Fibroblast of lung (primary cell): ENCODE data around the gene DNAH6. TPM values are rescaled to one million over a fixed set of nuclear protein-coding genes. Genes with fewer than 3 reads are reported as not detected.

Source experiments
- DNase-seq, 2 donors: peaks; one replicate each; pipeline versions ENCODE4 v3.0.0 to v3.0.0-alpha.2; 2010; ENCODE audit warnings: low read depth in 2 of 2
- H2AFZ ChIP-seq: 2 replicates; pipeline ENCODE4 v1.5.1; 2012; ENCODE audit warnings: low read length, control low read depth, inconsistent platforms
- H3K27ac ChIP-seq: 2 replicates; pipeline ENCODE4 v1.5.1; 2011; ENCODE audit warnings: low read length, control low read depth; ENCODE audit not compliant: insufficient read depth
- H3K27me3 ChIP-seq: 2 replicates; pipeline ENCODE4 v1.5.1; 2011; ENCODE audit warnings: mild to moderate bottlenecking, low read length; ENCODE audit not compliant: control insufficient read depth, insufficient read depth
- H3K36me3 ChIP-seq: 2 replicates; pipeline ENCODE4 v1.5.1; 2011; ENCODE audit warnings: low read length; ENCODE audit not compliant: control insufficient read depth, insufficient read depth
- H3K4me1 ChIP-seq: 2 replicates; pipeline ENCODE4 v1.5.1; 2011; ENCODE audit warnings: low read length; ENCODE audit not compliant: control insufficient read depth, insufficient read depth; ENCODE audit errors: extremely low read depth
- H3K4me2 ChIP-seq: 2 replicates; pipeline ENCODE4 v1.5.1; 2011; ENCODE audit warnings: low read length, control low read depth; ENCODE audit not compliant: insufficient read depth; ENCODE audit errors: extremely low read depth
- H3K4me3 ChIP-seq, 4 experiments: fragments of 200-600 bp in 1 of 4; sonication (generic) in 1 of 4; replicated peaks in 1 of 4; 2 replicates each; pipeline ENCODE4 v1.5.1; 2011 to 2016; ENCODE audit warnings: low read length in 4 of 4, low read depth in 3 of 4, mild to moderate bottlenecking in 3 of 4, control low read depth in 2 of 4, inconsistent platforms in 1 of 4, mixed read lengths in 1 of 4; ENCODE audit not compliant: insufficient read depth in 1 of 4; ENCODE audit errors: control extremely low read depth in 1 of 4
- H3K79me2 ChIP-seq: 2 replicates; pipeline ENCODE4 v1.5.1; 2012; ENCODE audit warnings: mild to moderate bottlenecking, low read length, inconsistent platforms; ENCODE audit not compliant: control insufficient read depth, insufficient read depth
- H3K9ac ChIP-seq: 2 replicates; pipeline ENCODE4 v1.5.1; 2011; ENCODE audit warnings: mild to moderate bottlenecking, low read length, control low read depth; ENCODE audit not compliant: insufficient read depth
- H3K9me3 ChIP-seq: 2 replicates; pipeline ENCODE4 v1.5.1; 2012; ENCODE audit warnings: low read depth, low read length; ENCODE audit not compliant: control insufficient read depth, insufficient read depth
- H4K20me1 ChIP-seq: 2 replicates; pipeline ENCODE4 v1.5.1; 2011; ENCODE audit warnings: low read length; ENCODE audit not compliant: control insufficient read depth, insufficient read depth; ENCODE audit errors: extremely low read depth
- CTCF ChIP-seq, 2 donors: IDR thresholded peaks in 1 of 2; conservative IDR thresholded peaks in 1 of 2; 1 replicate in 1 of 2; 2 replicates in 1 of 2; pipeline ENCODE4 v1.5.1; 2011 to 2012; ENCODE audit warnings: low read length in 2 of 2, control low read depth in 1 of 2, inconsistent platforms in 1 of 2, low read depth in 1 of 2, mild to moderate bottlenecking in 1 of 2
- EZH2 ChIP-seq: IDR thresholded peaks from 2 replicates; pipeline ENCODE4 v1.5.1; 2012; ENCODE audit warnings: low read length, control low read depth, mild to moderate bottlenecking; ENCODE audit errors: missing control alignments
- polyA plus RNA-seq, 2 donors: library from polyadenylated mRNA; depleted of rRNA in 1 of 2; stranded (reverse) in 1 of 2; unstranded in 1 of 2; fragments of >200 nt; gene quantifications; 2 replicates each; pipeline ENCODE4 v1.2.1, GENCODE V29; 2011 to 2012; ENCODE audit warnings: missing spikeins in 1 of 2
- total RNA-seq: library from RNA; depleted of rRNA; stranded (reverse); fragments of >200 nt; gene quantifications from 2 replicates; pipeline ENCODE4 v1.2.1, GENCODE V29; 2014

DNAH6 gene
- total and polyA plus RNA-seq, 2 donors (not counting 1 experiment from before 2014, with no cell fraction given) = under 0.01 to 0.01 TPM

GRCh38 chr2:84674586-84674985, 158.3 kb downstream of the DNAH6 start:
- peak; percentile 8 to 12 for DNase-seq

GRCh38 chr2:84676295-84676694, 160.0 kb downstream of the DNAH6 start:
- Histone ChIP-seq H3K4me3 (no peak overlapping the region), H3K4me2 (no peak overlapping the region), H2AFZ (no peak overlapping the region), H3K27ac (no peak overlapping the region), H3K79me2 (no peaks in the 10 kb centered on the region), H3K9me3 (no peaks in the 10 kb centered on the region), H3K4me1 (peaks cover 6% of the 10 kb centered on the region), H3K36me3 (no peaks in the 10 kb centered on the region), H3K27me3 (no peaks in the 10 kb centered on the region), H3K9ac (no peak overlapping the region), H4K20me1 (no peaks in the 10 kb centered on the region)
- TF ChIP-seq EZH2 = no peak
- no peak for TF ChIP-seq CTCF (conservative IDR thresholded peaks at IDR 0.05 in 1 of 2, IDR thresholded peaks at IDR 0.05 in 1 of 2; ENCODE audit: low read depth in 1 of 2, low read length in 2 of 2)
- peak; percentile 48 to 71 for DNase-seq

More at GRCh38 chr2:84674586-84674985, 158.3 kb downstream of the DNAH6 start:
- Histone ChIP-seq H3K79me2 (no peaks in the 10 kb centered on the region), H3K27ac (no peak overlapping the region), H3K9me3 (no peaks in the 10 kb centered on the region), H3K36me3 (no peaks in the 10 kb centered on the region), H3K4me3 (no peak overlapping the region), H4K20me1 (no peaks in the 10 kb centered on the region), H3K4me1 (peaks cover 6% of the 10 kb centered on the region), H3K4me2 (no peak overlapping the region), H2AFZ (no peak overlapping the region), H3K9ac (no peak overlapping the region), H3K27me3 (peaks cover 3% of the 10 kb centered on the region)
- TF ChIP-seq CTCF (conservative IDR thresholded peaks at IDR 0.05 in 1 of 2, IDR thresholded peaks at IDR 0.05 in 1 of 2; ENCODE audit: low read depth in 1 of 2, low read length in 2 of 2) (no peak), EZH2 (no peak)

GRCh38 chr2:84678214-84678613, 161.9 kb downstream of the DNAH6 start:
- no peak overlapping the region for H3K9ac ChIP-seq
- H3K4me2 ChIP-seq = no peak overlapping the region
- H3K9me3 ChIP-seq = no peaks in the 10 kb centered on the region
- no peaks in the 10 kb centered on the region for H3K79me2 ChIP-seq
- no peaks in the 10 kb centered on the region for H3K36me3 ChIP-seq
- no peaks in the 10 kb centered on the region for H4K20me1 ChIP-seq
- no peaks in the 10 kb centered on the region for H3K27me3 ChIP-seq
- no peak overlapping the region for H3K4me3 ChIP-seq
- no peak overlapping the region for H2AFZ ChIP-seq
- TF ChIP-seq EZH2 = no peak
- TF ChIP-seq CTCF (conservative IDR thresholded peaks at IDR 0.05 in 1 of 2, IDR thresholded peaks at IDR 0.05 in 1 of 2; ENCODE audit: low read depth in 1 of 2, low read length in 2 of 2) = no peak
- peaks cover 6% of the 10 kb centered on the region for H3K4me1 ChIP-seq
- DNase-seq = no peak
- no peak overlapping the region for H3K27ac ChIP-seq
